GM19025 (cell line): ENCODE results near the gene HEYL.

Experiments used
- ATAC-seq: cut with Tn5 transposase; IDR thresholded peaks from one replicate; pipeline ENCODE4 v1.9.1; 2021; ENCODE audit warnings: mild to moderate bottlenecking, low read depth, moderate library complexity; ENCODE audit not compliant: unreplicated experiment

HEYL gene

DNA sequence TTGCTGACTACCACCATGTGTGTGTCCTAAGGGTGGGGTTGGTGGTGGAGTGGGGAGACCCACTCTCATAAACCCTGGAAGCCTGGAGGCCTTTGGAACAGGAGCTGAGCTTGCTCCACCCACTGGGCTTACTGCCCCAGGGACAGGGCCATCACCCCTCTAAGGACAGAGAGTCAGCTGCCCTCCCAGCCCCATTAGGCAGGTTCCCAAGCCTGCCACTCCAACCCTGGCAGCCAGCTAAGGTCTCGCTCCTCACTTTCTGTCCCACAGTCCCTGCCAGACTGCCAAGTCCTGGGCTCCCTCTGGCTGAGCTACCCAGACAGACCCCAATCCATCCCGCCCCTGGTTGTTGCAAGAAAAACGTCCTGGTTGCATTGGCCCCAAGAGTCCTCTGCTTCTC, 28.7 kb upstream of the HEYL start:
- no peak for ATAC-seq

DNA sequence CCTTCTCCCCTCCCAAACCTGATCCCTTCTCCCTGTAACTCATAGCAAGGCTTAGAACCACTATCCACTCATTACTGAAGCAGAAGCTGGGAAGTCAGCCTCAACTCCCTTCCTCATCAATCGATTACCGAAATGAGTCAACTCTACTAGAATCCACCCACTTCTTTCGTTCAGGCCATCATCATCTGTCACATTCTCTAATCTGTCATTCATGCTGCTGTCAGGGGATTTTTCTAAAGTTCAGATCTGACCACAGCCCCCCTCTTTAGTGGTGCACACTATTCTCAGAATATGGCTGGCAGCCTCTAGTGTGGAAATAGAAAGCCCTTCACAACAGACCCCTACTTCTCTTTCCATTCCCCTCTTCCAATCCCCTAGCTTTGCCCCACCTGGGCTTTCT, 27.3 kb upstream of the HEYL start:
- ATAC-seq = peak; percentile 81

DNA sequence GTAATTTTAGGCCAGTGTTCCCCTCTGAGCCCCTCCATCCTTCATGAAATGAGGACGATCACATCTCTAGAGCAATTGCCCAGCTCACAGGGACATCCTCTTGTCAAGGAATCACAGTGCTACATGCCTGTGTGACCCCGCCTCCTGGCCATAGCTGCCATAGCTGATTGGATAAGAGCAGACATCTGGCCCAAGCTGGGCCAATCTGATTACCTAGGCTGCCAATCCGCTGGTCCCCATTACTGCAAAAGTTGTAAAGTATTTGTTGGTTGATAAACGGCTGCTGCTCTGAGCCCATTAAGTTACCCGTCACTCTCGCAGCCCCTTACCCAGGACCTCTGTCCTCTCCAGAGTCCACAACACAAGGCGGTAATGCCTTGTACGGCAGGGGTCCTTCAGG, 24.1 kb upstream of the HEYL start:
- no peak for ATAC-seq

DNA sequence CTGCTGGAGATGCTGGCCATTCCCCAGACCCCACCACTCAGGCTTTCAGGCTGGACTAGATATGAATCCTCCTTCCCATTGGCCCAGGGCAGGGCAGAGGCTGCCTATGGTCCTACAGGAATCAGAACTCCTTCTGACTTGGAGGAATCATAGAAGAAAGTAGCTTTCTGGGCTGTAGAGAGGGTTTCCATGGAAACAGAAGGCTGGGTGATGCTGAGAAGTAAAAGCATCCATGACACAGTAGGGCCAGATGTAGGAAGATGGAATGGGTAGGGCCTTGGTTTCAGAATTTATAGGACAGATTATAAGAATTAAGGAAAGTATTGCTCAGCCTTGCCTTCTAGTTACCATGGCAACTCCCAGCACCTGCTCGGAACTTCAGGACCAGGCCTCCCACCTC, 23.4 kb upstream of the HEYL start:
- no peak for ATAC-seq

DNA sequence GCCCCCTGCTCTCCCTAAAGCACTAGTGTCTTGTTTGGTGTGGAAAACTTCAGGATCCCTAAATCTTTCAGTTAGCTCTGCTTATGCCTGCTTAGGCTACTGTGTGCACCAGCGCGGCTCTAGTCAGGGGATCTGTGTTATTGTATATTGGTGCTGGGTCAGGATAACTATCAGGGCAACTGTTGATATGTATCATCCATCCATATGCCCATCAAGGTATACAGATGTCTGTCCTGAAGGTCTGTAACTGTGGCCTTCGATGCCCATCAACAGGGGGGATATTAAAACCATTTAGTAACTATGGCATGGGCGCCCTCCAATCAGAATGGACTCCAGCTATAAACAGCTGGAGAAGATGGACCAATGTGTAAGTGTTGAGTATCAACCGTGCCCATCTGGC, 20.1 kb upstream of the HEYL start:
- ATAC-seq = no peak

DNA sequence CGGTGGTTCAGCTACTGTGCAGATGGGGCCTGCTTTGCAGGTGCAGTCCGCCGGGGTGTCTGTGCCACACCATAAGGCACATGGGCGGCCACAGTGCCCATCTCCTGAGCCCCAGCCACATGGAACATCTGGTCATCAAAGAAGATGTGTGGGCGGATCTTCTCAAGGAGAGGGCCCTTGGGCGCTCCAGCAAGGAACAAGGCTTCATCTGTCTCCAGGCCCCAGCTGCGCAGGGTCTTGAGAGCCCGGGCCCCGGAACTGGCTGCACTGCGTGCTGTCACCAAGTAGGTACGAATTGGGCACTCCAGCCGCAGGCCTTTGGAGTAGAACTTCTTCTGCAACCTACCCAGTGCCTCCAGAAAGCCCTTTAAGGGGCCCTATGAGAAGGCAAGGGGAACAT, 19.7 kb upstream of the HEYL start:
- no peak for ATAC-seq

DNA sequence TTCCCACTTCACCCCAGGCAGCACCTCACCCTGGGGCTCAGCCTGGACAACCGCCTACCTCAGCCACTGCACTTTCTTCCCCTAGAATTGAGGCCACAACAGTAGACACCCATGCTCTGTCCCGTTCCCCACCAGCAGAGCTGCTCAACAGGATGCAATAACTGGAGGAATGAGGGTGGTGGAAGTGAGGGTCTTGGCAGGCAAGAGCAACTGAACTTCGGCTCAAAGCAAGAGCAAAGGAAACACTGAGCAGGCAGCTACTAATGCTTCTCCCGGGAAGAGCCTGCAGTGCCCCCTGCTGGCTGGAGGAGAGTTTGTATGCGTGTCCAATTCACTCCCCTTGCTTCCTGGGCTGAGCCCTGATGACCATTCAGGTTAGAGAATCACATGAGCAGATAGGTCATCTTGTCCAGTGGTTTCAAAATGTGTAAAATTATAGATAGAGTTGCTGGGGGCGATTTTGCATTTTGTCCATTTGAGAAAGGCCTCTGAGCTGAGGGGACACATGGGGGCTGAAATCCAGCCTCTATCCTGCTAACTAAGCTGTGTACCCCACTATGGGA, 18.6 kb upstream of the HEYL start:
- ATAC-seq = no peak

DNA sequence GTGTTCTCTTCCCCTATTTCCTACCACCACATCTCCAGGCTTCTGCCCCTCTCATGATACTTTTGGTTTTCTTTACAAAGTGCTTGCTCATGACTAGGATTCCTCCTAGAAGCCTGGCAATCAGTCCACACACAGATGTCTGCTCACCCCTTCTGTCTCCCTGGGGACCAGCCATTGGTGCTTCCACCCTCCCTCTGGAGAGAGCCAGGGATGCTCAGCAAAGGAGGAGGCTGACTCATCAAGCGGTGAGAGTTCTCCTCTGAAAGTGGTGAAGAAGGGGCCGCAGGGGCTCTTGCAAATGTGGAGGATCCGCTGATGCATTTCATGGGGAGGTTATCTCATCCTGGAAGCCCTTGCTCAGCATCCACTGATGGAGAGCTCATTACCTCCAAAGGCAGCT, 18.0 kb upstream of the HEYL start:
- no peak for ATAC-seq

DNA sequence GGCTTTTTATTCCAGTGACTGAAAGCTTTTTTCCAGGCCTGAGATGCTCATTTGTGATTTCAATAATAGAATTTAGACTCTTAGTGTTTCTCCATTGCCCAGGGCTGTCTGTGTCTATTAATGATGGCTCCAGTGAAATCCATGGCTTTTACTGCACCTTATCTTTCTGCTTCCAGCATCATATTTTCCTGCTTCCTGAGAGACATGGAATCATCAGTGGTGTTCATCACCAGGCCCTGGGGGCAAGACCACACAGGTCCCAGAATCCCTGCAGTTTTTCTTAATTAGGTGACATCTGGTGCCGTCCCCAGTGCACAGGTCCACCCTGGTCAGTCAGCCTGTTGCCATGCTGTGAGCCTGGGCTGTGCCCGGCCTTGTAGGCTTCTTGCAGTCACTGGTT, 16.9 kb upstream of the HEYL start:
- ATAC-seq = no peak

DNA sequence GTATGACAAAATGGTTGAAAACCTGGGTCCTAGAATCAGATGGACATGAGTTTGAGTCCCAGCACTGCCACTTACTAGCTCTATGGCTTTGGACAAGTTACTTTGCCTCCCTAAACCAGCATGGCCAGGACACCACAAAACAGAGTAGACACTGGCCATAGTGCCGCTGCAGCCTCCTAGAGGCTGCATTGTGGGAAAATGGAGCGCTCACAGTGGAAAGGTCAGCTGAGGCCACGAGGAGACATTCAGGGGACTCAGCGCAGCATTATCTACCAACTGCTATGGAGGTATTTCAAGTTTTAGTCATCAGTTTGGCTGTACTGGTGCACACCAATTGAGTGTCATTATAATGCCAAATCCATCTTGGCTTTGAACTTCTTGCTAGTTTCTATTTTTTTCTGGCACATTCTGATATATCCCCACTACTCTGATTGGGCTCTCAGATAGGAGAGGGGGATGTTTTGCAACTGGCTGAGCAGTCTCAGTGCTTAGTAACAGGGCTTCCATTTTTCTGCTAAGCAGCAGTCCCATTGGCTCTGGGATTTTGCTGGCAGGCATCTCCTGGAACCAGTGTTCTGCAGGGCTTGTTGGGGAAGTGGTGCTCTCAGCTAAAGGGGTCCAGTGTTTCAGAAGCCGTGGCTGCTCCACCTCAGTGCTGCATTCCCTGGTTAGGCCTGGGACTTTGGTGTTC, 16.3 kb upstream of the HEYL start:
- ATAC-seq = no peak

DNA sequence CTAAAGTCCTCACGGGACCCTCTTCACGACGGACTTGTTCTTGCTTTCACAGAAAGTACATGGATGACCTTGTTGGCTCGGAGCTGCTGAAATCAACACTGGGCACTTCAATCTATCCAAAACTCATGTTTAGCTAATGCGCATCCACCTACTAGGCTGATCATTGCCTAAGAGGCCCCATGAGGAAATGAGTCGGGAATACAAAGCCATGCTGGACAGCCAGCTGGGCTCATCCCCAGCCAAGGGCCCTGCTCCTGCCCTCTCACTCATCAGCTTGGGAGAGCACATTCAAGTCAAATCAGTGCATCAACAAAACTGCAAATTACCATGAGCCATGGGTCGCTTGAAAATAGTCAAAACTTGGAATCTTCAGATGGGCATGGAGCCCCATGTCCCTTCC, 14.8 kb upstream of the HEYL start:
- ATAC-seq = no peak

DNA sequence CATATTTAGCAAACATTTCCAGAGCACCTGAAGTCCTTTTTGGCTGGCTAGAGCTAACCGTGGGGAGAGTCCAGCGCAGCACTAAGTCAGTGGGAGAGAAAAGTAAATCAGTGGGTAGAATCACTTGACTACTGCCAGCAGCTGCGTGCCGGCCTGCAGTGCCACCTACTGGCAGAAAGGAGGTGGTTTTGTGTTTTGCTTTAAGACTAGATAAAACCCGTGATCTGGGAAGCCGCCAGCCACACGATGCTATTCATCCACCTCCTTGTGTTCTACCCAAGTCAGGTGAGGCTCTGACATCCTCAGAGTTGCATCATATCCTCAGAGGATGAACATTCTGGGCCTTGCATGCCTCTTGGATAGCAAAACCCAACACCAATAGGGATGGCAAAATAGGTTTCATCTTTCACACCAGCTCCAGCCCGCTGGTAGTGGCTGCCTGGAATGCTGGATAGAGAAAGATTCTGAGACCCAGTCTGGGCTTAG, 14.1 kb upstream of the HEYL start:
- no peak for ATAC-seq

DNA sequence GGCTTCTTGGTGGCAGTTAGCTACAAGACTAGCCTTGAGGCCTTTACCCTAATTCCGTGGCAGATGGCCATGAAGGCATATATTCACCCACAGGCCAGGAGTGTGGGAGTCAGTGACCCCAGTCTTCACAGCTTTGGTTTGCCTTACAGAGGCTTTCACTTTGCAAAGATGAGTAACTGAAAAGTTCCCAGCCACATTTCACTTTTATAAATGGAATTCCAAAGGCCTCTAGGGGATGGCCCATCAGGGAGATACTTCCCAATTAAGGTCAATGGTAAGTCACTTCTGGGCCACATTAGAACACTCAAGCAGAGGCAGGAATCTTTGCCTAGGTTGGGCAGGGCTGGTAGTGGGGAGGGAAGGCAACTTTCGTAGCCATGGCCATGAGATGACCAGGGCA, 13.1 kb upstream of the HEYL start:
- no peak for ATAC-seq

DNA sequence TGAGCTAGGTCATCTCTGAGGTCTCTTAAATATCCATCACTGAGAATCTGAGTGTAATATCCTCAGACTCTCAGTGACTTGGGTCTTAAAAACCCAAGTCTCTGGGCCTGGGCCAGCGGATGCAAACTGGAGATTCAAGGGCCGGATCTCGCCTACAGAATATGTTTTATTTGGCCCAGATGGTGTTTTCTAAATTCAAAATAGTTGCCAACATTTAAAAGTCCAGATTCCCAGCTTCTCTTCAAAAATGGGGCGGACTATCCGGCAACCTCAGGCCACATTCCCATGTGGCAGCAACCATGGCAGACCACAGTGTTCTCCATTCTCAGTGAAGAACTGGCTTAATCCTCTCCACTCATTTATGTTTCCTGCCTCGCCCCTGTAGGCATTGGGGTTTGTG, 12.7 kb upstream of the HEYL start:
- ATAC-seq = no peak

DNA sequence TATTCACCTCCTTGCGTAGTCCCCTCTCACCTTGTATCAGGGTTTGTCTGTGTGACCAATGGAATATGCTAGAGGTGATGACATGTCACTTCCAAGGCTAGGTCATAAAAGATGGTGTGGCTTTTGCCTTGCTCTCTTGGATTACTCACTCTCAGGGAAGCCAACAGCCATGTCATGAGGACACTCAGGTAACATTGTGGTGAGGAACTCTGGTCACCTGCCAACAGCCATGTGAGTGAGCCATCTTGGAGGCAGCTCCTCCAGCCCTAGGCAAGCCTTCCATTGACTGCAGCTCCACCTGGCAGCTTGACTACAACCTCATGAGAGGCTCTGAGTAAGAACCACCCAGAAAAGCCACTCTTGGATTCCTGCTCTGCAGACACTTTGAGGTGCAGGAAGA, 11.0 kb upstream of the HEYL start:
- ATAC-seq = no peak

DNA sequence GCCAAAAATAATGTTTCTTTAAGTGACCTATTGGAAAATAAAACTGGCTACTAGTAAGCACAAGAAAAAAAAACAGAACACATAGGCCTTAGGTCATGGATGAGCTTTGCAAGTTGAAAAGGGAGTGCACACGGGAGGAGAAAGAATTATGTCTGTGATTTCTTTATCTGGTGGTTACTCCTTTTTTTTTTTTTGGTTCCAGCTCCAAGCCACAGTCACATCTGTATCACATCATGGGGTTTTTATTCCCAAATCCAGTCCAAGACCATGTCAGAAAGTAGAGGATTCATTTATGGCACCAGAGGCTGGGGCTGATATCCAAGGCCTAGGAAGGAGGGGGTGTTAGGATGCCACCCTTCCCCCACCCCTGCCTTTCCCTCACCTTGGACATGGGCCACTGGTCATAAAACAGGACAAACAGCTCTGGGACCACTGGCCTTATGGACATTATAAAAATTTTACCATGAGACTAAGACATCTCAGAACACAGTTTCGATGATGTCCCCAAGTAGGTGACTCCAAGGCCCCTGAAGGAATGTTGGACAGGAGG, 10.3 kb upstream of the HEYL start:
- ATAC-seq = no peak

DNA sequence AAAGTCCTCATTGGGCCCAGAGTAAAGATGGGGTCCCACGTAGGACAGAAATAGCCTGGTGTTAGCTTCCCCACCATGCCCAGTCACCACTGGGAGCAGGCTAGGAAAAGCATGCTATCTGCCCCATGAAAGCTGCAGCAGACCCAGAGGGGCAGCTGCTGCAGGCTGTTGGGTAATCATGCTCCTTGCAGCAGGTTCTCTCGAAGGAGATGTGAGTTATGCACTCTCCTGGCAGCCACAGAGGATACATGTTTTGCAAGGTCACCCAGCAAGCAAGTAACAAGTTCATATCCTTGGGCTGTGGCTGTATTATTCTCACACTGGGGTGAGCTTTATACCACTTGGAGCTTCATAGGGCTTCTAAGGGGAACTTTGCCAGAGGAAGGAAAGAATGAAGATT, 9.1 kb upstream of the HEYL start:
- ATAC-seq = no peak

DNA sequence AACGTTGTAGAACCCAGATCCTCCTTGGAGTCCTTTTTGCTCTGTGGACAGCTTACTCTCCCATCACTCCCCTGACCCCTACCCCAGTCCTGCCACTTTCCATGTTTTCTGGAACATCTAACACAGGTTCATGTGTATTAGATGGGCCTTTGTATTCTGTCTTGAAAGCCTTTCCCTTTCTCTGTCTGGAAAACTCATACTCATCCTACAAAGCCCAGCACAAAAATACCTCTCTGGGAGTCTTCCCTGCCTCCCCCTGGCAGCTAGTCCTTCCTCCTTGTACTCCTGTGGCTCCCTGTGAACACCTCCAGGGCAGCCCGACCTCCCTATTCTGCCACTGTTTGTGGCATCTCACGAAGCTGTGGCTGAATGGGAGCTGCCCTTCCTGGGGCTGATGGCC, 7.8 kb upstream of the HEYL start:
- no peak for ATAC-seq

DNA sequence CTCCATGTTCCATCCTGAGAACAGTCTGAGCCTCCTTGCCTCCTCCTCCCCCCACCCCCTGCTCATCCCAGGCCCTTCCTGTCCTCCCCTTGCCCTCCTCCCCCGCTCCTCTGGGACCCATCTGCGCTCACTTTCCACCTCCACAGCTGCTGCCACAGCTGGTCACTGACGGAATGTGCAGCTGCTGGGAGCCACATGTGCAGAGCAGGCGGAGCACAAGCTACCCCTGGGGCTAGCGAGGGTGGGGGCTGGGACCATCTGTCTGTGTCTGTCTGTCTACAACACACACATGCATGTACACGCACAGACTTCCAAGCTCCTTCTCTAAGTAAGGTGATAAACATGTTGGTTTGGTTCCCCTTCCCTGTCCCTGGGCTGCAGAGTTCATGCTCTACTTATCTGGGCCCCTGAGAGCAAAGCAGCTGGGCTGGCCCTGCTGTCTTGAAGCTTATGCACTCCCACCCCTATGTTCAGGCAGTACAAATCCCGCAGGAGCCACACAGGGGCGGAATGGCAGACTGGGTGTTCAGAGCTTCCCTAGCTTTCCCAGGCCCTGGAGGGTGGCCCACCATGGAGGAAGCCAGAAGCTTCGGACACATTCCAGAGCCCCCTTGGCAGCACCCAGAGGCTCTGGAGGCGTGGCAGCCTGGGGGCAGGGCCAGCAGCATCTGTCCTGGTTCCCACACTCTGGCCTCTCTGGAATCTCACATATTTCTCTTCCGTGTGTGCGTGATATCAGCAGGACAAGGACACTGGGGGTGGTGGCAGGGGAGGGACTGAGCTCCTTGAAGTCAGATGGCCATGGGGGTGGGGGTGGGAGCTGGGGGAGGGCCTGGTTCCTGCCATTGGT, 7.0 kb upstream of the HEYL start:
- no peak for ATAC-seq

DNA sequence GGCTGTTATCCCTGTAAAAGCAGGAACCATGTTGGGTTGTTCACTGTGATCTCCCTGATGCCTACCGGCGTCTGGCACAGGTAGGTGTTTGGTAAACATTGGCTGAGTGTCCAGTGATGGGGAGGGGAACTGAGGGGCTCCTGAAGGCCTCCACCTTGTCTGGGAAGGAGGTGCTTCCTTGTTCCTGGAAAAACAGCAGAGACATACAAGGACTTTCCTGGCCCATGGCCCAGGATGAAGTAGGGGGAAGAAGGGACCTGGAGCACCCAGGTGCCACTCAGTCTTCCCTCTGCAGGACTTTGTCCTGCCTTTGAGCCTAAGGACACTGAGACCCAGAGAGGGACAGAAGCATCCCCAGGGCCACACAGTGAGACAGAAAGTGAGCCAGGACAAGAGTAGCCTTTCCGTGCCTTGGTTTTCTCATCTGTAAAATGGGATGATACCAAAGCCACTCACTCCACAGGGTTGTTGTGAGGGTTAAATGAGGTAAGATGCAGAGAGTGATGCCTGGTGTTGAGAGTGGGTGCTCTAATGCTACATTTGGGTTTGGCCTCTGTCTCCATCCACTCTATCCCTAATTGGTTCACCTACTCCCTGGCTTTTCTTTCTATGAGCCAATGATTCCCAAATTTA, 6.1 kb upstream of the HEYL start:
- ATAC-seq = no peak

DNA sequence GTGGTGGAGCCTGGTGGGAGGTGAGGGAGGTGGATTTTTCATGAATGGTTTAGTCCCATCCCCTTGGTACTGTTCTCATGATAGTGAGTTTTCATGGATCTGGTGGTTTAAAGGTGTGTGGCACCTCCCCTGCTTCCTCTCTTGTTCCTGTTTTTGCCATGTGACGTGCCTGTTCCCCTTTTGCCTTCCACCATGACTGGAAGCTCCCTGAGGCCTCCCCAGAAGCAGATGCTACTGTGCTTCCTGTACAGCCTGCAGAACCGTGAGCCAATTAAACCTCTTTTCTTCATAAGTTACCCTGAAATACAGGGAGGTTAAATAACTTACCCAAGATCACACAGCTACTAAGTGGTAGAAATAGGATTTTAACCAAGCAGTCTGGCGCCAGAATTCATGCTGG, 4.3 kb upstream of the HEYL start:
- no peak for ATAC-seq
